GM18951 (cell line): ENCODE data around the gene SLC46A1.

Experiments used
- POLR2A ChIP-seq: IDR thresholded peaks from 4 replicates; pipeline ENCODE4 v1.6.1; 2011; ENCODE audit warnings: mild to moderate bottlenecking; ENCODE audit not compliant: insufficient read length, insufficient read depth; ENCODE audit errors: extremely low read depth
- in situ Hi-C: fragments of 300-500 bp; cut with MboI; formaldehyde crosslinking; loops from one replicate; pipeline ENCODE4 v1.12.0; 2022; ENCODE audit warnings: low sequenced_read_pairs, mixed read lengths, inconsistent platforms; ENCODE audit not compliant: unreplicated experiment

SLC46A1 gene

DNA sequence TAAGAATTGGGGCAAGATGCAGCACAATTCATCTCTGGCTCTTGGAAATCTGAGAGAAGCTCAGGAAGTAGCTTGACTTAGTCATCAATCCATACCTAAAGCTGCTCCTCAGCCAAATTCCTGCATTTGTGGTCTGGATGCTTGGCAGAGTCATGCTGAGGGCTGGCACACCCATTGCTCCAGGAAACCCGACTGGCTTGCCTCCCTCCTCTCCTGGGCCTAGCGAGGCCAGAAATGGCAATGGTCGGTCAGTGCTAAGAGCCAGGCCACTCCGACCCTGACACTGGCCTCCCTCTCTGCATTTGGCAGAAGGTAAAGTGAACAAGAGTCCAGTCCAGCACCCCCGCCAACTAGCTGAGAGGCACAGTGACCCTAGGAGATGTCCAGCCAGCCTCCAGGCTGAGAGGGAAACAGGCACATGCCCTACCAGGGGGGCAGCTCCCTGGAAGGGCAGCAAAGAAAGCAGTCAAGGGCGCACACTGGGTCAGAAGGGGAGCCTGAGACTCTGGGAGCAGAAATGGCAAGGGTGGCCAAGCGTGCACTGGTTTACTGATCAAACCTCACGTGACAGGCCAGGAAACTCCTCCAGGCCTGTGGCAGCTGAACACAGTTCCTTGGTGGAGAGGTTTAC, 58.6 kb downstream of the SLC46A1 start:
- no peak for TF ChIP-seq POLR2A
- in situ Hi-C loops: no loop called here

DNA sequence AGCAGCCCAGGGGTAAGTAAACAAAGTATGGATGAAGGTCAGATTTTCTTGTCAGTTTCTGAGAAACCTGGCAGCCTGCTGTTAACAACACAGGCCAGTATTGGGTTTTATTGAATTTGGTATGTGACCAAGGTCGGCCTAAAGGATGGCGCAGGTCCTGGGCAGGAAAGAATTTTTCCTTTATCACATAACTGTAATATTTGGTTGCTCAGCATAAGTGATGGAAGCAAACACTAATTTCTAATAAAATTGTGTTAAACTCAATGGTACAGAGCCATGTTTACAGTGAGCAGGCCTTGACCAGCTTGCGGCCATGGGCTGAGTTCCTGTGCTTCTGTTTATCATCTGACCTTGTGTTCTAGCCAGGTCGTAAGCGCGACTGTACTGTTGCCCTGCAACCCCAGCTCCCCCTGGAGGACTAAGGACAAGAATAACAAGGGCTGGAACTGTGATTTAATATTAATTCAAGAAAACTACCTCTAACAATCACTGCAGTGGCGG, 59.2 kb downstream of the SLC46A1 start:
- in situ Hi-C loops: no loop called here
- no peak for TF ChIP-seq POLR2A

DNA sequence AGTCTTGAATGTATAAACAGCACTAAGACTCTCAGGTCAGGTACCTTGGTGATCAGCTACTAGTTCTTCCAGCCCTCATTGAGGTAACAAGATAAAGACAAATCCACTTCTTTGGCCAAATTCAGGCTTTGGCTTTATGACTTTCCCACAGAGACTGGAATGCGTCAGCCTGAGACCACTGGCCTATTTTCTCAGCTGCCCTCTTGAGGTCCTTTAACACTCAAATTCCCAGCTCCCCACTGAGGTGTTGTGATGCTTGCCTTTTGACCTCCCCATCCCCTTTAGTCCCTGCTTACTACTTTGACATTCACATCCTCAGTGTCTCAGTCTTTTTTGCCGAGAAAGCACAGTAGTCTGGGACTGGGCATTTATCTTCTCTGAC, 59.8 kb downstream of the SLC46A1 start:
- in situ Hi-C loops: no loop called here

DNA sequence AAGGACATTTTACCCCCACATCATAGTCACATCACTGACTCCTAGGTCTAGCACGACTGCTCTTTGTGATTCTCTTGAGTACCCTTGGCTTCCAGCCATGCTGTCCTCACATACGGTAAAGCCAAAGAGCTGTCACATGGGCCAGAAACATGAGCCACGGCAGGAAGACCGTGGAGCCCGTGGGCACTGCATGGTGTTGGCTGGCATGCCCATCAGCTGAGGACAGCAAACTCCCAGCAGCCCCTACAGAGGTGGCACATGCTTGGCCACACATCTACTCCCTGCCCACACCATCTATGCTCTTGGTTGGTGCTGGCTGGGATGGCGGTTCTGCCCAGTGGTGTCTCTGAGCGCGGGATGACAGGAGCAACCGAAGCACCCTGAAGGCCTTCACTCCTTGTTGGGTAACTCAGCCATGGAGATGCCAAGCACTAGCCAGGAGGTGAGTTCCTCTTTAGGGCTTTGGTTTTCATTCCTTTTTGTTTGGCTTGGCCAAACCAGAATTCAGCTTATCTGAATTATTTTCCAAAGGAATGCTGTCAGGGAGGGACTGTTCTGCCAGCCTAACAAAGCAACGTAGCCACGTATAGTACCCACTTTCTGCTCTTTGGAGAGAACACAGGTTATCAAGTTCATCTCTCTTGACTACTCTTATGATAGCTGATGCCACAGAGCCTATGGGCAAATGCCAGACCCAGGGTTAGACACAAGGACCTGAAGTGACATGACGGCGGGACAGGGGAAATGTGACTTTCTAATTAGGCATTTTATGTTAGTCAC, 60.4 kb downstream of the SLC46A1 start:
- in situ Hi-C loops: no loop called here
- TF ChIP-seq POLR2A: no peak

More for the DNA sequence above, 59.8 kb downstream of the SLC46A1 start:
- TF ChIP-seq POLR2A: no peak
